GM10248 (cell line): ENCODE measurements around the gene CELA2A.

Experiments
- CTCF ChIA-PET: fragments of 300-600 bp; sonication (Branson Sonifier 250); formaldehyde crosslinking; extraction: SDS; loops from one replicate; lab custom pipeline; 2021; ENCODE audit warnings: antibody characterized with exemption; lab: Yijun Ruan, JAX
- POLR2A ChIA-PET: fragments of 350-650 bp; sonication (Branson Sonifier 250); formaldehyde crosslinking; extraction: SDS; loops from one replicate; lab custom pipeline; 2020; ENCODE audit warnings: antibody characterized with exemption; lab: Yijun Ruan, JAX
- DNase-seq: peaks from one replicate; pipeline ENCODE4 v3.0.0; 2012; ENCODE audit errors: extremely low spot score
- CTCF ChIP-seq: IDR thresholded peaks from 2 replicates; pipeline ENCODE4 v1.5.1; 2012; ENCODE audit warnings: mild to moderate bottlenecking, low read depth; ENCODE audit errors: extremely low read depth, missing control alignments, control extremely low read depth

Gene CELA2A

GRCh38 chr1:15417059-15417934 lies 39.2 kb upstream of the CELA2A start:
- ChIA-PET POLR2A (no interaction called here), CTCF (interaction anchor here (1.3 to 8.0 kb wide), 3 partner anchors 14 to 93 kb away, joined by 3 to 50 read pairs (median 8); no protein-coding TSS in a partner anchor)
- peak; percentile 46 for DNase-seq

GRCh38 chr1:15418806-15419515 lies 37.6 kb upstream of the CELA2A start:
- ChIA-PET POLR2A (no interaction called here), CTCF (interaction anchor here (8.0 kb wide), 1 partner anchor 12 kb away, joined by 50 read pairs; no protein-coding TSS in a partner anchor)
- no peak for DNase-seq
- no peak for TF ChIP-seq CTCF

More at GRCh38 chr1:15417059-15417934, 39.2 kb upstream of the CELA2A start:
- TF ChIP-seq CTCF = no peak

DNA sequence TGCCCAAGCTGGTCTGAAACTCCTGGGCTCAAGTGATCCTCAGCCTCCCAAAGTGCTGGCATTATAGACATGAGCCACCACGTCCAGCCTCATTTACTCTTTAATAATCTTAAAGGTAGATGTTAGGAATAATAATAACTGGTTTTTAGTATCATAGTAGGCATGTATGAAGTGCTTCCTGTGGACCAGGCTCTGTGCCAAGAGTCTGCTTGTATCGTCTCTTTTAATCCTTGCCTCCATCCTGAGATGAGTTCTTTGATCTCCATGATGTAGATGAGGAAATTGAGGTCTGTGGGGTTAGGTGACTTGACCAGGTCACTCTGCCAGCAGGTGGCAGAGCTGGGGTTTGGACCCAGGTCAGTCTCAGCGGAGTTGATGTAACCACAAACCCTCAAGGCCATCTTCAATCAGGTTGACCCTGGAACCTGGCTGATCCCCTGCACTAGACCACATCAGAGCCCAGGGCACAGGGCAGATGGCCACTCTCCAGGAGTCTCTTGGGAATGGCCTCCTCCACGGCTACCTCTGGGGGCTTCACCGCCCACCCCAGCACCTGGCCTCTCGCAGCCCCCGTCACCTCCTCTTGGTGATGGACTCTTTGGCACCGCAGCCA lies 35.6 kb upstream of the CELA2A start:
- DNase-seq = no peak
- TF ChIP-seq CTCF = no peak
- CTCF ChIA-PET = interaction anchor here (1.9 to 8.0 kb wide), 2 partner anchors 10 to 97 kb away, joined by 9 to 50 read pairs; no protein-coding TSS in a partner anchor
- POLR2A ChIA-PET = no interaction called here

DNA sequence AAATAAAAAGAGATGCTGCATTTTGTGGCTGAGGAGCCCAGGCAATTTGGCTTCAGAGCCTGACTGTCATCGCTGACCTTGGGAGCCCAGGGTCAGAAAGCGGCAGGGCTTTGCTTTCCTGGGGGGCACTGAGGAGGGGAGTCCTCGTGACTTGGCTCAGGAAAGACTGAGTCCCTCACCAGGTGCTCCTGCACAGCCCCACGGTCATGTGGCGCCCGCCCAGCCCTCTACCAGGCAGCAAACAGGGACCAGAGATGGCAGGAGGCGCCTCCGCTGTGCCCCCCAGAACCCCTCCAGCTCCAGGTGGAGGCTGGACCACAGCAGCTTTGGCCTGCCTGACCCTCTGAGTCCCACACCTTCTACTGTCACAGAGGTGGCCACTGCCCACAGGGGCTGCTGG lies 33.7 kb upstream of the CELA2A start:
- TF ChIP-seq CTCF = no peak
- POLR2A ChIA-PET = no interaction called here
- DNase-seq = no peak
- CTCF ChIA-PET = interaction anchor here (1.2 to 8.0 kb wide), 3 partner anchors 8 to 317 kb away, joined by 4 to 50 read pairs (median 11); no protein-coding TSS in a partner anchor

DNA sequence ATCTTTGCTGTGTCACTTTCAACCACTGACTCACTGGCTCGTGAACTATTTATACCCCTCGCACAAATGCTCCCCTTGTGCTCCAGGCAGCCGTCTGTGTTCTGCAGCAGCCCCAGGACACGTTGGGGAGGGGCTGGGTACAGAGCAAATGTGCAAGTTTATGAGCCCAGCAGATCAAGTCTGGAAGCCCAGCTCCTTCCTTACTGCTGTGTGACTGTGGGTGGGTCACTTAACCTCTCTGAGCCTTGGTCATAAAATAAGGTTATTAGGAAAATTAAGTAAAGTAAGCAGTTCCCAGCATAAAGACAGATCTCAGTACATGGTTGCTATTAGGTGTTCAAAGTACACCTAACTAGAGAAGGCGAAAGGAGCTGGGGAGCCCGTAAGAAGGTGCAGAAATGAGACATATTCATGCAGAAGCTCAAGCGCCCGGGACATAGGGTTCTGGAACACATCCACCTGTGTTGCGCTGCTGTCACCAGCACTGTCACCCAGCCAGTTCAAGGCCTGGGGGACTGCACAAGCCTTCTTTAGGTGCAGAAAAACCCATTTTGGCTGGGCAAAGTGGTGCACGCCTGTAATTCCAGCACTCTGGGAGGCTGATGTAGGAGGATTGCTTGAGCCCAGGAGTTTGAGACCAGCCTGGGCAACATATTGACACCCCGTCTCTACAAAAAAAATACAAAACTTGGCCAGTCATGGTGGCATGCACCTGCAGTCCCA lies 33.0 kb upstream of the CELA2A start:
- no peak for DNase-seq
- no peak for TF ChIP-seq CTCF
- POLR2A ChIA-PET = interaction anchor here (0.6 kb wide), 1 partner anchor 108 kb away, joined by 4 read pairs; no protein-coding TSS in a partner anchor
- CTCF ChIA-PET = interaction anchor here (2.7 to 8.0 kb wide), 2 partner anchors 8 to 100 kb away, joined by 11 to 50 read pairs; no protein-coding TSS in a partner anchor
